GM23338 (cell line): ENCODE measurements around the gene RBM17. TPM values are rescaled to one million over a fixed set of nuclear protein-coding genes. Genes with fewer than 3 reads are reported as not detected.

ENCODE experiments used
- ATAC-seq: fragments of 200-7000 bp; cut with Tn5 transposase; 3 replicates; pipeline ENCODE4 v1.9.1; 2020
- DNase-seq: peaks from one replicate; pipeline ENCODE4 v3.0.0-alpha.2; 2015; ENCODE audit warnings: low spot score
- H2AFZ ChIP-seq: fragments of 200-600 bp; sonication (generic); 2 replicates; pipeline ENCODE4 v1.8.0; 2016; ENCODE audit warnings: antibody characterized with exemption, mild to moderate bottlenecking, moderate library complexity
- H3F3A ChIP-seq: fragments of 200-600 bp; sonication (generic); replicated peaks from 2 replicates; pipeline ENCODE4 v1.8.0; 2017; ENCODE audit warnings: antibody characterized with exemption, mixed run types, low read depth
- H3K27ac ChIP-seq: fragments of 200-600 bp; sonication (generic); 2 replicates; pipeline ENCODE4 v1.6.1; 2016; ENCODE audit warnings: low read depth
- H3K27me3 ChIP-seq: fragments of 200-600 bp; sonication (generic); 2 replicates; pipeline ENCODE4 v1.8.0; 2016; ENCODE audit warnings: mild to moderate bottlenecking, mixed run types, moderate library complexity; ENCODE audit not compliant: insufficient read depth
- H3K36me3 ChIP-seq: fragments of 200-600 bp; sonication (generic); 2 replicates; pipeline ENCODE4 v1.8.0; 2016; ENCODE audit warnings: mild to moderate bottlenecking; ENCODE audit not compliant: insufficient read depth
- H3K4me1 ChIP-seq: fragments of 200-600 bp; sonication (generic); 2 replicates; pipeline ENCODE4 v1.8.0; 2016; ENCODE audit warnings: mild to moderate bottlenecking, moderate library complexity; ENCODE audit not compliant: insufficient read depth
- H3K4me2 ChIP-seq: fragments of 200-600 bp; sonication (generic); 2 replicates; pipeline ENCODE4 v1.7.1; 2017; ENCODE audit warnings: mixed run types
- H3K4me3 ChIP-seq: fragments of 200-600 bp; sonication (generic); 2 replicates; pipeline ENCODE4 v1.6.1; 2016; ENCODE audit warnings: mixed run types
- H3K79me2 ChIP-seq: fragments of 200-600 bp; sonication (generic); replicated peaks from 2 replicates; pipeline ENCODE4 v1.8.0; 2017; ENCODE audit warnings: mild to moderate bottlenecking; ENCODE audit not compliant: insufficient read depth
- H3K9me2 ChIP-seq: fragments of 200-600 bp; sonication (generic); 2 replicates; pipeline ENCODE4 v1.8.0; 2017; ENCODE audit not compliant: insufficient read depth
- H4K20me1 ChIP-seq: fragments of 200-600 bp; sonication (generic); replicated peaks from 2 replicates; pipeline ENCODE4 v1.8.0; 2017; ENCODE audit warnings: mild to moderate bottlenecking; ENCODE audit not compliant: insufficient read depth
- H3K27ac Mint-ChIP-seq: 2 replicates; pipeline ENCODE4 v1.8.0; 2020; ENCODE audit warnings: inconsistent platforms, mild to moderate bottlenecking, moderate library complexity, mixed read lengths
- H3K27me3 Mint-ChIP-seq: 3 replicates; pipeline ENCODE4 v1.8.0; 2022; ENCODE audit warnings: low read depth, mild to moderate bottlenecking, moderate library complexity, mixed read lengths, inconsistent platforms; ENCODE audit not compliant: insufficient read depth, poor library complexity
- H3K36me3 Mint-ChIP-seq: 3 replicates; pipeline ENCODE4 v1.8.0; 2021; ENCODE audit warnings: low read depth, mild to moderate bottlenecking, inconsistent platforms, moderate library complexity, mixed read lengths
- H3K4me1 Mint-ChIP-seq: 3 replicates; pipeline ENCODE4 v1.8.0; 2020; ENCODE audit warnings: mild to moderate bottlenecking, inconsistent platforms, mixed read lengths
- H3K4me3 Mint-ChIP-seq: 3 replicates; pipeline ENCODE4 v1.8.0; 2021; ENCODE audit warnings: moderate library complexity, mild to moderate bottlenecking, inconsistent platforms, mixed read lengths
- H3K9me3 Mint-ChIP-seq: 3 replicates; pipeline ENCODE4 v1.8.0; 2020; ENCODE audit warnings: moderate library complexity, mild to moderate bottlenecking, inconsistent platforms, mixed read lengths
- EZH2 ChIP-seq: fragments of 200-600 bp; sonication (generic); IDR thresholded peaks from one replicate; pipeline ENCODE4 v1.8.0; 2017; ENCODE audit warnings: antibody characterized with exemption, mild to moderate bottlenecking, low read depth; ENCODE audit not compliant: unreplicated experiment
- JUNB ChIP-seq: IDR thresholded peaks from one replicate; pipeline ENCODE4 v1.6.1; 2016; ENCODE audit warnings: antibody characterized with exemption; ENCODE audit not compliant: unreplicated experiment
- NANOG ChIP-seq: IDR thresholded peaks from 2 replicates; pipeline ENCODE4 v1.6.1; 2016; ENCODE audit warnings: antibody characterized with exemption, borderline replicate concordance
- STAT1 ChIP-seq: IDR thresholded peaks from one replicate; pipeline ENCODE4 v1.6.1; 2016; ENCODE audit warnings: antibody characterized with exemption; ENCODE audit not compliant: unreplicated experiment
- ZNF114 ChIP-seq: fragments of 250-450 bp; sonication (Bioruptor Pico); IDR thresholded peaks from 2 replicates; pipeline ENCODE4 v1.5.0; 2020; ENCODE audit warnings: mild to moderate bottlenecking, moderate library complexity
- ZNF331 ChIP-seq: fragments of 250-450 bp; sonication (Bioruptor Pico); IDR thresholded peaks from 2 replicates; pipeline ENCODE4 v1.5.0; 2020; ENCODE audit warnings: low read depth, mild to moderate bottlenecking, moderate library complexity
- polyA plus RNA-seq: library from polyadenylated mRNA; unstranded; fragments of >200 nt; fragmentation: Nextera tagmentation; extraction: Ambion mirVana; gene quantifications from 2 replicates; pipeline ENCODE4 v1.2.1, GENCODE V29; 2016
- total RNA-seq: library from RNA; depleted of rRNA; stranded (reverse); fragments of >200 nt; shearing (Covaris generic); gene quantifications from 2 replicates; pipeline ENCODE4 v1.2.3, GENCODE V29; 2014
- TF ChIP-seq, protein P1 (sequence below): IDR thresholded peaks from one replicate; pipeline ENCODE4 v1.6.1; 2018; ENCODE audit warnings: antibody characterized with exemption; ENCODE audit not compliant: unreplicated experiment
- TF ChIP-seq, protein P2 (sequence below): IDR thresholded peaks from 2 replicates; pipeline ENCODE4 v1.6.1; 2016; ENCODE audit warnings: antibody characterized with exemption
- TF ChIP-seq, protein P3 (sequence below), 2 experiments: fragments of 200-600 bp in 1 of 2; sonication (generic) in 1 of 2; conservative IDR thresholded peaks; 2 replicates each; pipeline versions ENCODE4 v1.5.1 to v1.6.1; 2016 to 2017; ENCODE audit warnings: antibody characterized with exemption in 2 of 2, low read depth in 2 of 2, mild to moderate bottlenecking in 2 of 2, moderate library complexity in 1 of 2
- TF ChIP-seq, protein P4 (sequence below): fragments of 250-450 bp; sonication (Bioruptor Pico); IDR thresholded peaks from 2 replicates; pipeline ENCODE4 v1.5.0; 2020; ENCODE audit warnings: mild to moderate bottlenecking, moderate library complexity

Gene RBM17
- total and polyA plus RNA-seq, 2 experiments from 2014 or later = 54.7 to 281 TPM

DNA sequence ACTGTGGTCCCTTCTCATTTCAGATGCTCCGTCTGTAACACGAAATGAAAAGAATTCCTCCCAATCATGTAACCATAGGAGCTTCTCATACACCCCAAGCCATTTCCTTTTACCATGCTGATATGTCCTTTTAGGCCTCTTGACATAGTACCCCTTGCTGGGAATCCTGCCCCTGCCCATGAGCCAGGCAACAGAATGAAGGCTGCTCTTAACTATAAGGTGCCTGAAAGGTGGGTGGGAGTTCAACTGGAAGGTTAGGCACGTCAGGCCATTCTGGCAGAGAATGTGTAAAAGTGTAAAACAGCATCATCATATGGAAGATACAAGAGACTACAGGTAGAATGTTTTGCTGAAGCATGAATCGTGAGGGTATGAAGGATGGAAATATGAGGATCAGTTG lies 49.1 kb upstream of the RBM17 start (continued):
- TF ChIP-seq, protein P1, sequence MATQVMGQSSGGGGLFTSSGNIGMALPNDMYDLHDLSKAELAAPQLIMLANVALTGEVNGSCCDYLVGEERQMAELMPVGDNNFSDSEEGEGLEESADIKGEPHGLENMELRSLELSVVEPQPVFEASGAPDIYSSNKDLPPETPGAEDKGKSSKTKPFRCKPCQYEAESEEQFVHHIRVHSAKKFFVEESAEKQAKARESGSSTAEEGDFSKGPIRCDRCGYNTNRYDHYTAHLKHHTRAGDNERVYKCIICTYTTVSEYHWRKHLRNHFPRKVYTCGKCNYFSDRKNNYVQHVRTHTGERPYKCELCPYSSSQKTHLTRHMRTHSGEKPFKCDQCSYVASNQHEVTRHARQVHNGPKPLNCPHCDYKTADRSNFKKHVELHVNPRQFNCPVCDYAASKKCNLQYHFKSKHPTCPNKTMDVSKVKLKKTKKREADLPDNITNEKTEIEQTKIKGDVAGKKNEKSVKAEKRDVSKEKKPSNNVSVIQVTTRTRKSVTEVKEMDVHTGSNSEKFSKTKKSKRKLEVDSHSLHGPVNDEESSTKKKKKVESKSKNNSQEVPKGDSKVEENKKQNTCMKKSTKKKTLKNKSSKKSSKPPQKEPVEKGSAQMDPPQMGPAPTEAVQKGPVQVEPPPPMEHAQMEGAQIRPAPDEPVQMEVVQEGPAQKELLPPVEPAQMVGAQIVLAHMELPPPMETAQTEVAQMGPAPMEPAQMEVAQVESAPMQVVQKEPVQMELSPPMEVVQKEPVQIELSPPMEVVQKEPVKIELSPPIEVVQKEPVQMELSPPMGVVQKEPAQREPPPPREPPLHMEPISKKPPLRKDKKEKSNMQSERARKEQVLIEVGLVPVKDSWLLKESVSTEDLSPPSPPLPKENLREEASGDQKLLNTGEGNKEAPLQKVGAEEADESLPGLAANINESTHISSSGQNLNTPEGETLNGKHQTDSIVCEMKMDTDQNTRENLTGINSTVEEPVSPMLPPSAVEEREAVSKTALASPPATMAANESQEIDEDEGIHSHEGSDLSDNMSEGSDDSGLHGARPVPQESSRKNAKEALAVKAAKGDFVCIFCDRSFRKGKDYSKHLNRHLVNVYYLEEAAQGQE = no peak
- TF ChIP-seq, protein P2, sequence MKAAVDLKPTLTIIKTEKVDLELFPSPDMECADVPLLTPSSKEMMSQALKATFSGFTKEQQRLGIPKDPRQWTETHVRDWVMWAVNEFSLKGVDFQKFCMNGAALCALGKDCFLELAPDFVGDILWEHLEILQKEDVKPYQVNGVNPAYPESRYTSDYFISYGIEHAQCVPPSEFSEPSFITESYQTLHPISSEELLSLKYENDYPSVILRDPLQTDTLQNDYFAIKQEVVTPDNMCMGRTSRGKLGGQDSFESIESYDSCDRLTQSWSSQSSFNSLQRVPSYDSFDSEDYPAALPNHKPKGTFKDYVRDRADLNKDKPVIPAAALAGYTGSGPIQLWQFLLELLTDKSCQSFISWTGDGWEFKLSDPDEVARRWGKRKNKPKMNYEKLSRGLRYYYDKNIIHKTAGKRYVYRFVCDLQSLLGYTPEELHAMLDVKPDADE = no peak
- TF ChIP-seq, protein P3, sequence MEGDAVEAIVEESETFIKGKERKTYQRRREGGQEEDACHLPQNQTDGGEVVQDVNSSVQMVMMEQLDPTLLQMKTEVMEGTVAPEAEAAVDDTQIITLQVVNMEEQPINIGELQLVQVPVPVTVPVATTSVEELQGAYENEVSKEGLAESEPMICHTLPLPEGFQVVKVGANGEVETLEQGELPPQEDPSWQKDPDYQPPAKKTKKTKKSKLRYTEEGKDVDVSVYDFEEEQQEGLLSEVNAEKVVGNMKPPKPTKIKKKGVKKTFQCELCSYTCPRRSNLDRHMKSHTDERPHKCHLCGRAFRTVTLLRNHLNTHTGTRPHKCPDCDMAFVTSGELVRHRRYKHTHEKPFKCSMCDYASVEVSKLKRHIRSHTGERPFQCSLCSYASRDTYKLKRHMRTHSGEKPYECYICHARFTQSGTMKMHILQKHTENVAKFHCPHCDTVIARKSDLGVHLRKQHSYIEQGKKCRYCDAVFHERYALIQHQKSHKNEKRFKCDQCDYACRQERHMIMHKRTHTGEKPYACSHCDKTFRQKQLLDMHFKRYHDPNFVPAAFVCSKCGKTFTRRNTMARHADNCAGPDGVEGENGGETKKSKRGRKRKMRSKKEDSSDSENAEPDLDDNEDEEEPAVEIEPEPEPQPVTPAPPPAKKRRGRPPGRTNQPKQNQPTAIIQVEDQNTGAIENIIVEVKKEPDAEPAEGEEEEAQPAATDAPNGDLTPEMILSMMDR (conservative IDR thresholded peaks at IDR 0.05; ENCODE audit: low read depth in 2 of 2) = no peak
- TF ChIP-seq EZH2 (no peak), ZNF114 (CRISPR knock-in tag) (no peak), ZNF331 (no peak), NANOG (no peak)

DNA sequence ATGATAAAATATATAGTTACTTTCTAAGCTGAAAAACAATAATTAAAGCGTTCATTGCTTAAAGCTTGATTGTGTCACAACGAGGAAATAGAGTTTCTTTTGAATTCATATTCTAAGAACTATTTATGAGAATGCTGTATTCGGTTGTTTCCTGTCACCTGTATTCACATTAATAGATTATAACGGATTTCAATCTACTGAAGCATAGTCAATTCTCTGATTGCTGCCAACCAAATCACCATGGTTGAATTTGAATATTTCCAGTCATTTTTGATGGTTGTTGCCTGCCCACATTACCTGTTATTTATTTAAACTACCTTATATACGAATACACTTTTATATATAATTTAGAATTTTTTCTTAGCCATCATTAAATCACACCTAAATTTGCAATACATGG lies 48.6 kb upstream of the RBM17 start:
- H2AFZ ChIP-seq = no peak overlapping the region
- Mint-ChIP-seq H3K27ac (no peak overlapping the region), H3K27me3 (no peaks in the 10 kb centered on the region), H3K4me1 (no peaks in the 10 kb centered on the region; the same call in 2 of the 3 replicates), H3K4me3 (no peak overlapping the region), H3K9me3 (no peaks in the 10 kb centered on the region), H3K36me3 (no peaks in the 10 kb centered on the region)
- H3K36me3 ChIP-seq = no peaks in the 10 kb centered on the region
- H4K20me1 ChIP-seq = no peaks in the 10 kb centered on the region
- no peaks in the 10 kb centered on the region for H3K79me2 ChIP-seq
- no peak for DNase-seq
- H3K27me3 ChIP-seq = no peaks in the 10 kb centered on the region
- no peak overlapping the region for H3K27ac ChIP-seq
- no peak for ATAC-seq
- no peak overlapping the region for H3K4me2 ChIP-seq
- no peak overlapping the region for H3K4me3 ChIP-seq
- H3K4me1 ChIP-seq = no peaks in the 10 kb centered on the region
- TF ChIP-seq, protein P4, sequence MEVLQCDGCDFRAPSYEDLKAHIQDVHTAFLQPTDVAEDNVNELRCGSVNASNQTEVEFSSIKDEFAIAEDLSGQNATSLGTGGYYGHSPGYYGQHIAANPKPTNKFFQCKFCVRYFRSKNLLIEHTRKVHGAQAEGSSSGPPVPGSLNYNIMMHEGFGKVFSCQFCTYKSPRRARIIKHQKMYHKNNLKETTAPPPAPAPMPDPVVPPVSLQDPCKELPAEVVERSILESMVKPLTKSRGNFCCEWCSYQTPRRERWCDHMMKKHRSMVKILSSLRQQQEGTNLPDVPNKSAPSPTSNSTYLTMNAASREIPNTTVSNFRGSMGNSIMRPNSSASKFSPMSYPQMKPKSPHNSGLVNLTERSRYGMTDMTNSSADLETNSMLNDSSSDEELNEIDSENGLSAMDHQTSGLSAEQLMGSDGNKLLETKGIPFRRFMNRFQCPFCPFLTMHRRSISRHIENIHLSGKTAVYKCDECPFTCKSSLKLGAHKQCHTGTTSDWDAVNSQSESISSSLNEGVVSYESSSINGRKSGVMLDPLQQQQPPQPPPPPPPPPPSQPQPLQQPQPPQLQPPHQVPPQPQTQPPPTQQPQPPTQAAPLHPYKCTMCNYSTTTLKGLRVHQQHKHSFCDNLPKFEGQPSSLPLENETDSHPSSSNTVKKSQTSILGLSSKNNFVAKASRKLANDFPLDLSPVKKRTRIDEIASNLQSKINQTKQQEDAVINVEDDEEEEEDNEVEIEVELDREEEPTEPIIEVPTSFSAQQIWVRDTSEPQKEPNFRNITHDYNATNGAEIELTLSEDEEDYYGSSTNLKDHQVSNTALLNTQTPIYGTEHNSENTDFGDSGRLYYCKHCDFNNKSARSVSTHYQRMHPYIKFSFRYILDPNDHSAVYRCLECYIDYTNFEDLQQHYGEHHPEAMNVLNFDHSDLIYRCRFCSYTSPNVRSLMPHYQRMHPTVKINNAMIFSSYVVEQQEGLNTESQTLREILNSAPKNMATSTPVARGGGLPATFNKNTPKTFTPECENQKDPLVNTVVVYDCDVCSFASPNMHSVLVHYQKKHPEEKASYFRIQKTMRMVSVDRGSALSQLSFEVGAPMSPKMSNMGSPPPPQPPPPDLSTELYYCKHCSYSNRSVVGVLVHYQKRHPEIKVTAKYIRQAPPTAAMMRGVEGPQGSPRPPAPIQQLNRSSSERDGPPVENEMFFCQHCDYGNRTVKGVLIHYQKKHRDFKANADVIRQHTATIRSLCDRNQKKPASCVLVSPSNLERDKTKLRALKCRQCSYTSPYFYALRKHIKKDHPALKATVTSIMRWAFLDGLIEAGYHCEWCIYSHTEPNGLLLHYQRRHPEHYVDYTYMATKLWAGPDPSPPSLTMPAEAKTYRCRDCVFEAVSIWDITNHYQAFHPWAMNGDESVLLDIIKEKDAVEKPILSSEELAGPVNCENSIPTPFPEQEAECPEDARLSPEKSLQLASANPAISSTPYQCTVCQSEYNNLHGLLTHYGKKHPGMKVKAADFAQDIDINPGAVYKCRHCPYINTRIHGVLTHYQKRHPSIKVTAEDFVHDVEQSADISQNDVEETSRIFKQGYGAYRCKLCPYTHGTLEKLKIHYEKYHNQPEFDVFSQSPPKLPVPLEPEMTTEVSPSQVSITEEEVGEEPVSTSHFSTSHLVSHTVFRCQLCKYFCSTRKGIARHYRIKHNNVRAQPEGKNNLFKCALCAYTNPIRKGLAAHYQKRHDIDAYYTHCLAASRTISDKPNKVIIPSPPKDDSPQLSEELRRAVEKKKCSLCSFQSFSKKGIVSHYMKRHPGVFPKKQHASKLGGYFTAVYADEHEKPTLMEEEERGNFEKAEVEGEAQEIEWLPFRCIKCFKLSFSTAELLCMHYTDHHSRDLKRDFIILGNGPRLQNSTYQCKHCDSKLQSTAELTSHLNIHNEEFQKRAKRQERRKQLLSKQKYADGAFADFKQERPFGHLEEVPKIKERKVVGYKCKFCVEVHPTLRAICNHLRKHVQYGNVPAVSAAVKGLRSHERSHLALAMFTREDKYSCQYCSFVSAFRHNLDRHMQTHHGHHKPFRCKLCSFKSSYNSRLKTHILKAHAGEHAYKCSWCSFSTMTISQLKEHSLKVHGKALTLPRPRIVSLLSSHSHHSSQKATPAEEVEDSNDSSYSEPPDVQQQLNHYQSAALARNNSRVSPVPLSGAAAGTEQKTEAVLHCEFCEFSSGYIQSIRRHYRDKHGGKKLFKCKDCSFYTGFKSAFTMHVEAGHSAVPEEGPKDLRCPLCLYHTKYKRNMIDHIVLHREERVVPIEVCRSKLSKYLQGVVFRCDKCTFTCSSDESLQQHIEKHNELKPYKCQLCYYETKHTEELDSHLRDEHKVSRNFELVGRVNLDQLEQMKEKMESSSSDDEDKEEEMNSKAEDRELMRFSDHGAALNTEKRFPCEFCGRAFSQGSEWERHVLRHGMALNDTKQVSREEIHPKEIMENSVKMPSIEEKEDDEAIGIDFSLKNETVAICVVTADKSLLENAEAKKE (CRISPR knock-in tag) = no peak
- TF ChIP-seq JUNB (no peak), ZNF114 (CRISPR knock-in tag) (no peak), STAT1 (no peak)
- H3F3A ChIP-seq = no peaks in the 10 kb centered on the region
- no peaks in the 10 kb centered on the region for H3K9me2 ChIP-seq
